ENCODE results near the gene EEF1AKMT1. TPM values are rescaled to one million over a fixed set of nuclear protein-coding genes. Genes with fewer than 3 reads are reported as not detected.

The EEF1AKMT1 gene, protein sequence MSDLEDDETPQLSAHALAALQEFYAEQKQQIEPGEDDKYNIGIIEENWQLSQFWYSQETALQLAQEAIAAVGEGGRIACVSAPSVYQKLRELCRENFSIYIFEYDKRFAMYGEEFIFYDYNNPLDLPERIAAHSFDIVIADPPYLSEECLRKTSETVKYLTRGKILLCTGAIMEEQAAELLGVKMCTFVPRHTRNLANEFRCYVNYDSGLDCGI
- total RNA-seq: 5.0 and 8.1 TPM in 2 replicates

DNA sequence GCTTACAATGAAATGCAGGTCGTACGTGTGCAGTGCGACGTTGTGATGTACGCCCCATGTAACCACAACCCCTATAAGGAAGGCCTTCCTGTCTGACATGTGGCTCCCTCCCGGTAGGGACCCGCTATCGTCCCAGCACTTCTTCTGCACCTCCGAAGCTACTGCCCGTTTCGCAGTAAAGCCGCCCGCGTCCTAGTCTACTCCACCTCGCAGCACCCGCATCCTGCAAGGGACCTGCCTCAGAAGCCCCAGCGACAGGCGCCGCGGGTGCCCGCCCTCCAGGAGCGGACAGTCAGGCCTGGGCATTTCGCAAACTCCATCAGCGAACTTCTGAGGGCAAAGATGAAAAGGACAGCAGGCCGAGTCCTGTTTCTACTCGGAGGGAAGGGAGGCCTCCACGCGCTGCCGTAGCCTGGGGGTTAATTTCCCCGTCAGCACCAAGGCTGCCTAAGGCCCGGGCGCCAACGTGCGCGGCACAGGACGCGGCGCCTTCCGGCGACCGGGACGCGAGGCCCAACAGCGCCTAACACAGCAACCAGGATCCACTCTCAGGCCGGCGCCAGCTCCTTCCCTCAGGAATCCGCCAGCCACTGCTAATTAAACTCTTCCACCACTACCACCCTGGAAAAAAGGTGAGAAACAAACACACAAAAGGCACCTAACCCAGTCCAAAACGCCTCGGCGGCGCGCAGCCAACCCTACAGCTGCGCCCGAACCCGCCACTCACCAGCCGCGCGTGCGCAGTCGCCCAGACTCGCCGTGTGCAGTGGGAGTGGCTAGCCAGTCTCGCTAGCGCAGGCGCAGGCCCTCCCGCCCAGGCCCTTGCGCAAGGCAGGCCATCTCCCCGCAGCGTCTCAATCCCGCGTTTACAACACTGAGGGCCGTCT lies at the start of gene EEF1AKMT1:
TSS of gene EEF1AKMT1 (minus strand) at position 768 of the 887 bp plus-strand sequence. CDS start 16,363 bp downstream, outside the sequence.

DNA sequence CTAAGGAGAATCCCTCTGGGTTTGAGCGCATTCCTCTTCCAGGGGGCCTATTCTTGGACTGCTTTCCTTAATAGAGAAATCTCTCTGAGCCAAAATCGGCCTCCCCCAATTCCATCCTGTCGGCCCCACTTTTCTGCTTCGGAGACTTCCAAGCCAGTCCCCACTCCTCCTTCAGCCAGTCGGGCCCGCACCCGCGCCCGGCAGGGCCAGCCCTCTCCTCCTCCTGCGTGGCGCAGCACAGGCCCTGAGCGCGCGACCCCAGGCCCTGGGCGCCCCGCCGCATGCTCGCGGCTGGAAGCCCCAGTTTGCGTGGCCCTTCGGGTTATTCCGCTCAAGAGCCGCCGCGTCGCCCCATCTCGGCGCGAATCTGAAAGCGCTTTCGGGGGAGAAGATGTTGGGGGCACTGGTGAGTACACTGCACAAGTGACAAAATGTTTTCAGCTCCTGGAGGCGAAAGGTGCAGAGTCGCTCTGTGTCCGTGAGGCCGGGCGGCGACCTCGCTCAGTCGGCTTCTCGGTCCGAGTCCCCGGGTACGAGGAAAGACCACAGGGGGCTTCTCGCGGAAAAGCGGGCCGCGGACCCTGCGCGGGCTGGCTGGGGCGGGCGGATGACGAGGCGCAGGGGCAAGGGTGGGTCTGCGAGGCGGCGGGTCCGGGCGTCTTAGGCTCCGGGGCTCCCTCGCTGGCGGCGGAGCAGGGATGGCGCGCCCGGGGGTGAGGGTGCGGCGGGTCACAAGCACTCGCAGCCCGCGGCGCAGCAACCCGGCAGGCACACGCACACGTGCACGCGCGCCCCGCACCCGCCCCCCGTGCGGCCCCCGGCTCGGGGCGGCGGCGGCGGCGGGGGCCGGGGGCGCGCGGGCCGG lies 70.6 kb downstream of the EEF1AKMT1 start, which contains the start of gene IL17D:
TSS of gene IL17D (plus strand) at position 785 of the 865 bp plus-strand sequence. CDS start 303 bp downstream, outside the sequence.

Other genes with a start within 250 kb of the EEF1AKMT1 start
- 10.8 and 18.0 TPM in 2 replicates for gene CRYL1, start 248.1 kb downstream of the EEF1AKMT1 start, total RNA-seq
- gene IFT88, start 206.8 kb downstream of the EEF1AKMT1 start, total RNA-seq: 15.6 and 15.7 TPM in 2 replicates
- 0.16 and 0.24 TPM in 2 replicates for gene IL17D, start 70.3 kb downstream of the EEF1AKMT1 start, total RNA-seq
- 19.7 and 25.0 TPM in 2 replicates for gene XPO4, start 128.8 kb upstream of the EEF1AKMT1 start, total RNA-seq

Data from hair follicle dermal papilla cell (primary cell).